Retina (tissue), 1 donor: ENCODE results near the gene AIPL1.

Experiments
- DNase-seq: peaks from one replicate; pipeline ENCODE4 v3.0.0-alpha.2; 2016

AIPL1 gene

GRCh38 chr17:6413065-6413464 lies 21.9 kb downstream of the AIPL1 start:
- DNase-seq = peak; percentile 36

GRCh38 chr17:6408735-6409134 lies 26.2 kb downstream of the AIPL1 start:
- no peak for DNase-seq

- DNase-seq = no peak
Measured at GRCh38 chr17:6408276-6408675, 26.6 kb downstream of the AIPL1 start.

GRCh38 chr17:6402258-6402657 lies 32.7 kb downstream of the AIPL1 start:
- no peak for DNase-seq

GRCh38 chr17:6398955-6399354 lies 36.0 kb downstream of the AIPL1 start:
- DNase-seq = no peak

GRCh38 chr17:6394055-6394606 lies 40.8 kb downstream of the AIPL1 start:
- DNase-seq = no peak

- DNase-seq = no peak
Measured at GRCh38 chr17:6393351-6393952, 41.5 kb downstream of the AIPL1 start.

GRCh38 chr17:6392609-6393350 lies 42.1 kb downstream of the AIPL1 start:
- DNase-seq = no peak

- DNase-seq = no peak
Measured at GRCh38 chr17:6388416-6388815, 46.5 kb downstream of the AIPL1 start.

GRCh38 chr17:6387858-6388257 lies 47.1 kb downstream of the AIPL1 start:
- no peak for DNase-seq

- DNase-seq = no peak
Measured at GRCh38 chr17:6387442-6387841, 47.5 kb downstream of the AIPL1 start.

- DNase-seq = no peak
Measured at GRCh38 chr17:6386041-6386630, 48.8 kb downstream of the AIPL1 start.

GRCh38 chr17:6384481-6384880 lies 50.4 kb downstream of the AIPL1 start:
- DNase-seq = no peak

- no peak for DNase-seq
Measured at GRCh38 chr17:6381526-6382465, 53.1 kb downstream of the AIPL1 start.

- DNase-seq = no peak
Measured at GRCh38 chr17:6380915-6381438, 53.9 kb downstream of the AIPL1 start.

- DNase-seq = no peak
Measured at GRCh38 chr17:6377906-6378305, 57.0 kb downstream of the AIPL1 start.

GRCh38 chr17:6376931-6377361 lies 58.0 kb downstream of the AIPL1 start:
- DNase-seq = no peak

- peak; percentile 48 for DNase-seq
Measured at GRCh38 chr17:6374761-6375312, 60.1 kb downstream of the AIPL1 start.

GRCh38 chr17:6374271-6374691 lies 60.6 kb downstream of the AIPL1 start:
- no peak for DNase-seq
